Psoas muscle (tissue), 8 donors: Measurements from ENCODE around the gene KCNG2. TPM values are rescaled to one million over a fixed set of nuclear protein-coding genes. Genes with fewer than 3 reads are reported as not detected.

Source experiments
- ATAC-seq, 4 donors: fragments of 200-7000 bp; cut with Tn5 transposase; one replicate each; pipeline ENCODE4 v1.9.1; 2020; ENCODE audit warnings: moderate library complexity in 3 of 4, mild to moderate bottlenecking in 2 of 4
- DNase-seq, 2 donors: peaks; one replicate each; pipeline ENCODE4 v3.0.0-alpha.2; 2020
- H3K27ac ChIP-seq: fragments of 200-600 bp; one replicate; pipeline ENCODE4 v1.8.0; 2022
- H3K27me3 ChIP-seq, 3 donors: fragments of 200-600 bp in 1 of 3; one replicate each; pipeline versions ENCODE4 v1.6.1 to v1.8.0; 2013 to 2022; ENCODE audit warnings: low read length in 2 of 3, mild to moderate bottlenecking in 2 of 3, moderate library complexity in 1 of 3; ENCODE audit not compliant: insufficient read depth in 3 of 3
- H3K36me3 ChIP-seq, 2 donors: fragments of 200-600 bp in 1 of 2; one replicate each; pipeline versions ENCODE4 v1.6.1 to v1.8.0; 2013 to 2022; ENCODE audit warnings: low read depth in 1 of 2, mild to moderate bottlenecking in 1 of 2, moderate library complexity in 1 of 2; ENCODE audit not compliant: insufficient read depth in 1 of 2
- H3K4me1 ChIP-seq: fragments of 200-600 bp; one replicate; pipeline ENCODE4 v1.8.0; 2022
- H3K4me3 ChIP-seq: fragments of 200-600 bp; one replicate; pipeline ENCODE4 v1.8.0; 2022; ENCODE audit warnings: mild to moderate bottlenecking
- H3K9me3 ChIP-seq: fragments of 200-600 bp; one replicate; pipeline ENCODE4 v1.8.0; 2022
- WGBS, 3 donors: extraction: QIAGEN DNeasy Blood & Tissue Kit; methylation state at CpG; one replicate each; pipeline versions ENCODE4 v1.1.6 to v1.1.7; 2013; 5-methylcytosine and 5-hydroxymethylcytosine counted together
- intact Hi-C, 2 donors: fragments of 100-400 bp; cut with DNase I; formaldehyde crosslinking; loops; one replicate each; pipeline versions ENCODE4 v1.11.0 to v1.14.2; 2022
- polyA plus RNA-seq, 3 donors: library from polyadenylated mRNA; stranded (reverse); fragments of 200-250 nt; gene quantifications; one replicate each; pipeline ENCODE4 v1.2.3, GENCODE V29; 2013
- total RNA-seq, 4 donors: library from RNA; stranded (reverse); fragmentation: NEBNext Ultra II Directional in 2 of 4; extraction: Animal tissue kit (Norgen Biotek cat#: 25700) in 2 of 4; gene quantifications; one replicate each; pipeline versions ENCODE4 v1.2.1 to v1.2.4, GENCODE V29; 2021 to 2023
- TF ChIP-seq, protein P1 (sequence below): fragments of 200-600 bp; IDR thresholded peaks from one replicate; pipeline ENCODE4 v1.8.0; 2022; ENCODE audit warnings: antibody characterized with exemption
- donor health status: healthy with polysubstance abuse.
- donor health status: DM: no; HTN: no; CAD: no; lungs with moderate emphysema.
- donor health status: Bipolar disorder and iron deficiency.
- donor health status: healthy.
- donor health status: DM: yes; HTN: yes; CAD: no.
- donor health status: DM: no; HTN: no; CAD: no.
- donor health status: DM: no; HTN: no; CAD: no.
- donor health status: DM: yes; HTN: yes; CAD: no.

Gene KCNG2
- total and polyA plus RNA-seq, 7 donors: 0.04 to 0.54 (median 0.27) TPM; not detected in 2

DNA sequence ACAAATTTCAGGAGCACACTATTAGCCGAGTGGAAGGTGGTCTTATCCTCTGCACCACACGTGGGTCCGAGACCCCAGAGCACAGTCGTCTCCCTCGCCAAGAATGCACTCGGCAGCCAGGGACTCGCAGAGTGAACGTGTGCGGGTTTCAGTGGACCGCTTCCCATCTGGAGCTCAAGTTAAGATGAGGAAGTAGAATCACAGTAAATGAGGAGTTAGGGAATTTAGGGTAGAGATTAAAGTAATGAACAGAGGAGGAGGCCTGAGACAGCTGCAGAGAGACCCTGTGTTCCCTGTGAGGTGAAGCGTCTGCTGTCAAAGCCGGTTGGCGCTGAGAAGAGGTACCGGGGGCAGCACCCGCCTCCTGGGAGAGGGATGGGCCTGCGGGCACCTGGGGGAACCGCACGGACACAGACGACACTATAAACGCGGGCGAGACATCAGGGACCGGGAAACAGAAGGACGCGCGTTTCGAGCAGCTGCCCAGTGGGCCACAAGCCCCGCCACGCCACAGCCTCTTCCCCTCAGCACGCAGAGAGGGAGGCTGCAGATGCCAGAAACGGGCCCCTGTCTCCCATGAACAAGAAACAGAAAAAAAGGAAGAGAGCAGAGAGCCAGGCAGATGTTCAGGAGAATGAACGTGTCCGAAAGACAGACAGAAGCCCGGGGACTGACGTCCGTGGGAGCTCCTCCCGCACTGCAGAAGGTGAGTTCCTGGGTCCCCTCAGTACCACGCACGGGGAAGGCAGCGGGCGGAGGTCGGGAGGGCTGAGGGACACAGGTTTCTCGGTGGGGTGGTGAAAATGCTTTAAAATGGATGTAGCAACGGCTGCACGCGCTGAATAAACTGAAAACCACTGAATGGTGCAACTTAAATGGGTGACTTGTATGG lies 5.4 kb upstream of the KCNG2 start:
- no peaks in the 10 kb centered on the region for H3K4me1 ChIP-seq
- DNase-seq (peak in 1 of 2 donors; percentile 30), ATAC-seq (no peak)
- intact Hi-C loops: no loop called here
- H3K27me3 ChIP-seq: peaks cover 0 to 61% (median 23%) of the 10 kb centered on the region in 3 donors
- no peaks in the 10 kb centered on the region for H3K9me3 ChIP-seq
- H3K36me3 ChIP-seq: no peaks in the 10 kb centered on the region
- WGBS, 3 donors: 67 to 72% (median 71%) methylated on average over 46 of the region's 46 CpGs
- H3K27ac ChIP-seq: no peak overlapping the region
- no peak overlapping the region for H3K4me3 ChIP-seq
- TF ChIP-seq, protein P1, sequence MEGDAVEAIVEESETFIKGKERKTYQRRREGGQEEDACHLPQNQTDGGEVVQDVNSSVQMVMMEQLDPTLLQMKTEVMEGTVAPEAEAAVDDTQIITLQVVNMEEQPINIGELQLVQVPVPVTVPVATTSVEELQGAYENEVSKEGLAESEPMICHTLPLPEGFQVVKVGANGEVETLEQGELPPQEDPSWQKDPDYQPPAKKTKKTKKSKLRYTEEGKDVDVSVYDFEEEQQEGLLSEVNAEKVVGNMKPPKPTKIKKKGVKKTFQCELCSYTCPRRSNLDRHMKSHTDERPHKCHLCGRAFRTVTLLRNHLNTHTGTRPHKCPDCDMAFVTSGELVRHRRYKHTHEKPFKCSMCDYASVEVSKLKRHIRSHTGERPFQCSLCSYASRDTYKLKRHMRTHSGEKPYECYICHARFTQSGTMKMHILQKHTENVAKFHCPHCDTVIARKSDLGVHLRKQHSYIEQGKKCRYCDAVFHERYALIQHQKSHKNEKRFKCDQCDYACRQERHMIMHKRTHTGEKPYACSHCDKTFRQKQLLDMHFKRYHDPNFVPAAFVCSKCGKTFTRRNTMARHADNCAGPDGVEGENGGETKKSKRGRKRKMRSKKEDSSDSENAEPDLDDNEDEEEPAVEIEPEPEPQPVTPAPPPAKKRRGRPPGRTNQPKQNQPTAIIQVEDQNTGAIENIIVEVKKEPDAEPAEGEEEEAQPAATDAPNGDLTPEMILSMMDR: no peak

DNA sequence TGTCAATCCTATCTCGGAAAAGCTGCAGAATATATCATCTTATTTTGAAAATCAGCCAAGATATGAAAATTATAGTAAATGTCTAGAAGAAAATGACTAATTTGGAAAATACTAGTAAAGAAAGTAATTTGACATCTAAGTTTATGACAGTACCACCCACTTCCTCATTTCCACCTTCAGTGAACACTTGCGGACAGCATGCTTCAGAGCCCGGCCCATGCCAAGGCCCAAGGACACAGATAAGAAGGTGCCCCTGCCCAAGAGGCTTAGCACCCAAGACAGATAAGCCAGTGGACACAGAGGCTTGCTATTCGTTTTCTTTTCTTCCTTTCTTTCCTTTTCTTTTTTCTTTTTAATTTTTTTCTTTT lies 4.8 kb upstream of the KCNG2 start:
- H3K9me3 ChIP-seq: no peaks in the 10 kb centered on the region
- peaks cover 0 to 61% (median 21%) of the 10 kb centered on the region in 3 donors for H3K27me3 ChIP-seq
- no peak overlapping the region for H3K27ac ChIP-seq
- TF ChIP-seq, protein P1: no peak
- ATAC-seq: no peak
- no peaks in the 10 kb centered on the region for H3K36me3 ChIP-seq
- intact Hi-C loops: no loop called here
- 80 to 87% (median 83%) methylated on average over 4 of the region's 4 CpGs for WGBS, 3 donors
- no peak overlapping the region for H3K4me3 ChIP-seq
- DNase-seq: peak in 1 of 2 donors; percentile 49
- H3K4me1 ChIP-seq: no peaks in the 10 kb centered on the region

DNA sequence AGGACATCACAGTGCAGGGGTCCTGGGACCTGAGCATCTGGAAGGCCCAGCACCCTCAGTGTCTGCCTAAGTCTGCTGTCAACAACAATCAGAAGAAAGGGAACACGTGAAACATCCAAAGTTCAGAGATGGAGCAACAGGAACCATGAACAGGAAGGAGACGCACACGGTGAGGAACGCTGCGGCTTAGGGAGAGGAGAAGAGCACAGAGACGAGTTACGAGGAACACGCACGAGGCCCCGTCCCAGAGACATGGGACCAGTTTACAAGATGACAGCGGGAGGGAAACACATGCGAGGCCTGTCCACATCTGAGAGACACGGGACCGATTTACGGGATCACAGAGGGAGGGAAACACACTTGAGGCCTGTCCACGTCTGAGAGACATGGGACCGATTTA lies 2.9 kb upstream of the KCNG2 start:
- peaks cover 6% of the 10 kb centered on the region for H3K4me1 ChIP-seq
- DNase-seq: peak in 1 of 2 donors; percentile 36
- H3K36me3 ChIP-seq: no peaks in the 10 kb centered on the region
- no peak overlapping the region for H3K4me3 ChIP-seq
- TF ChIP-seq, protein P1: no peak
- intact Hi-C loops: no loop called here
- H3K27me3 ChIP-seq: peaks cover 0 to 62% (median 20%) of the 10 kb centered on the region in 3 donors
- ATAC-seq: no peak
- H3K9me3 ChIP-seq: no peaks in the 10 kb centered on the region
- 90 to 94% (median 91%) methylated on average over 17 of the region's 17 CpGs for WGBS, 3 donors
- no peak overlapping the region for H3K27ac ChIP-seq

DNA sequence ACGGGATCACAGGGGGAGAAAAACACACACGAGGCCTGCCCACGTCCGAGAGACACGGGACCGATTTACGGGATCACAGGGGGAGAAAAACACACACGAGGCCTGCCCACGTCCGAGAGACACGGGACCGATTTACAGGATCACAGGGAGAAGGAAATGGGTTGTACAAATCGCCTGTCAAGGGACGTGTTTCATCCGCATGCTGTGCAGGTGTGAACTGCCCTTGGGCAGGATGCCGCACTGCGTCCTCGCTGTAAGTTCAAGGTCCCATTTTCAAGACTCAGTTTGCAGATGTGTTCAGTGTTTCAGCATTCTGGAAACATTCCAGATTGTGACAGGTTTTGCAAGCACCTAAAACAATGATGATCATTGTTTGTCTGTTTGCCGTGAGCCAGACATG lies 2.3 kb upstream of the KCNG2 start:
- no peak for ATAC-seq
- Histone ChIP-seq H3K36me3 (no peaks in the 10 kb centered on the region), H3K27me3 (peaks cover 0 to 62% (median 21%) of the 10 kb centered on the region in 3 donors), H3K4me1 (peaks cover 6% of the 10 kb centered on the region), H3K27ac (no peak overlapping the region), H3K4me3 (no peak overlapping the region), H3K9me3 (no peaks in the 10 kb centered on the region)
- intact Hi-C loops: no loop called here
- TF ChIP-seq, protein P1: no peak
- DNase-seq: peak in 1 of 2 donors; percentile 17
- WGBS, 3 donors: 89 to 91% (median 90%) methylated on average over 19 of the region's 19 CpGs
